Measurements from ENCODE around the gene GAP43. TPM values are rescaled to one million over a fixed set of nuclear protein-coding genes. Genes with fewer than 3 reads are reported as not detected.
"Not testable (repeated sequence)": the region's sequence is repeated elsewhere in the genome, so short reads cannot be mapped to it uniquely, and the experiment has no call there.

Gene GAP43
- polyA plus RNA-seq, 10 donors, result 1.4 to 5.9 (median 3.0) TPM

DNA sequence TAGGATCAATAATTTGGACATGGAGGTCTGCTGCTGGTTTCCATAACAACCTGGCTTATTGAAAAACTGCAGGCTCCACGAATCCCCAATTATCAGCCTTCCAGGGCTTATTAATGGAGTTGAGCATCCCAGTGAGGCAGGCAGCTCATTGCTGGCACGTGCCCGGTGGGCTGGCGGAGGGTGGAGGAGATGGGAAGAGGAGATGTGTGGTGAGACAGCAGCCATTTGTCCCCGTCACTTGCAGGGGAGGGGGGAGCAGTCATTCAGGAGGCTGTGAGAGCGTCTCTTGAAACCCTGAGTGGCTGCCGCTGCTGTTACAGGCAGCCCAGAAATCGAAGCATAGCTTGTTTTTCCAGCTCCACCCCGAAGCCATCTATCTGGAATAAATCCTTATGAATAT is 70.6 kb downstream of the GAP43 start:
- no peak for DNase-seq

GRCh38 chr3:115695090-115695489 is 71.8 kb downstream of the GAP43 start:
- DNase-seq, result no peak

- no peak for DNase-seq
Measured at GRCh38 chr3:115697263-115698053, 74.1 kb downstream of the GAP43 start.

- DNase-seq, result peak in 1 of 3 donors; percentile 22
Measured at GRCh38 chr3:115698851-115699591, 75.7 kb downstream of the GAP43 start.

DNA sequence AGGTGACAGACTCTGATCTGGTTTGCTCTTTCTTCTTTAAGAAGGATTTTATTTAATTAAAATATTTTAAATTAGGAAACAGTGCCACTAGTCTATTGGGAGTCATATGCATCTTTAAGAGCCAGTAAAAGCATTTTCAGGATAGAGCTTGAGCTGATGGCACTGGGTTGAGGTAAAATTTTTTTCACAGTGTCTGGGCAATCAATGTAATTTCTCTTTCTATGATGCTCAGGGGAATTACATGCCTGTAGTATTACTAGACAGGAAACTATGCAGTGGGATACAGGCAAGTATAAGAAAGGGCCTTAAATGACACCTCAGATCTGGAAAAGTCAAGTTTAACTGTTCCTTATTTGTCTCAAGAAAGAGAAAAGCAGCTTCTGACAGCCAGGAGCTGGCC is 76.4 kb downstream of the GAP43 start:
- DNase-seq, result peak in 1 of 3 donors; percentile 53

DNA sequence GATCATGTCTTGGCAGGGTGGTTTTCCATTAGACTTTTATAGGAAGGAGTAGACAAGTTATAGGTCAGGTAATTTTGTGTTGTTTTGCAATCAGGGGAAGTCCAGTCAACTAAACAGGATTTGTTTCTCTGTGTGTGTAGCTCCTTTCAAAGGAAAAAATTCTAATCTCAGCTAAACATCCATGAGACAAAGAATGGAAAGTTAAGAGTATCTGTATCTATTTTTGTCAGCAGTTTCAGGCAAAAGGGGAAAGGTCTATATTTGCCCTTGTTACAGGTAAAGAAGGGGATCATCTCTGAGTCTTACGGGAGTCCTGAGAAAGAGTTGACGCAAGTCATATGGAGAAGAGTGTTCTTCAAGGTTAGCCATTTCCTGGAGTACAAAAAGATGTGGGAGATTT is 79.3 kb downstream of the GAP43 start:
- no peak for DNase-seq

GRCh38 chr3:115704661-115705338 is 81.5 kb downstream of the GAP43 start:
- no peak for DNase-seq

- no peak for DNase-seq
Measured at GRCh38 chr3:115706311-115706829, 83.1 kb downstream of the GAP43 start.

DNA sequence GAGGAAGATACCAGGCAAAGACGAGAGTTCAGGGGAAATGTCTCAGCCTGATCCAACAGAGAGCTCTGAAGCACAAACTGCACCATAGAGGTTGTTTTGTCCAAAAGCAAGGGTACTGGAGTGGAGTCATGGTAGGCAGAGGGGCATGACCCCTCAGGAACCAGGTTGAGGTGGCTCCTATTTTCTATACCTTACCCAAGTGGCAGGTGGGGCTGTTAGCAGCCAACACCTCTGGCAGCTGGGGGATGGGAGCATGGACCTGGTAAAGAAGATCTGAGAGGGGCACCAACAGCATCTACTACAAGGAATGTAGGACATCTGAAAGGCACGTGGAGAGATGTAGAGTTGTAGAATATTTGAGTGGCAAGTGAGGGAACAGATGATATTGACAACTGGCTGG is 85.2 kb downstream of the GAP43 start:
- DNase-seq, result no peak

GRCh38 chr3:115709093-115709492 is 85.8 kb downstream of the GAP43 start:
- no peak for DNase-seq

- DNase-seq, result no peak
Measured at GRCh38 chr3:115709931-115710330, 86.6 kb downstream of the GAP43 start.

- DNase-seq, result no peak
Measured at GRCh38 chr3:115710799-115711198, 87.5 kb downstream of the GAP43 start.

- DNase-seq, result peak in 1 of 3 donors; percentile 18
Measured at GRCh38 chr3:115712871-115713270, 89.6 kb downstream of the GAP43 start.

DNA sequence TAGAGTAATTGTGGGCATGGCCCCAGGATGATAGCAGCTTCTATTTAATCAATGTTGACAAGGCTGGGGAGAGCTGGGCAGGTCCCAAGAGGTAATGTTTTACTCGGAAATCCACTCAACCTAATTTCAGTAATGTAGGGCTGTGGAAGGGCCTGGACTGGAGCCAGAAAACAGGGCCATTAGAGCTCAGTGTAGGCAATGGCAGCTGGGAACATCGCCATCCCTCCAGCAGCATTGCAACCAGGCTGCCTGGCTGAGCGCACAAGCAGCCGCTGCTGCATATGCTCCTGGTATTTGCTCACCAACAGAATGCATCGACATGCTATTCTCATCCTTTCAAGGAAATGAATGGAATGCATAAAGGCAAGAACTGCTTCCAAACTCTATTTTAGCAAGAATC is 90.0 kb downstream of the GAP43 start:
- peak in 2 of 3 donors; percentile 28 to 41 for DNase-seq

GRCh38 chr3:115715241-115715745 is 92.0 kb downstream of the GAP43 start:
- no peak for DNase-seq

GRCh38 chr3:115720983-115721382 is 97.7 kb downstream of the GAP43 start:
- no peak for DNase-seq

DNA sequence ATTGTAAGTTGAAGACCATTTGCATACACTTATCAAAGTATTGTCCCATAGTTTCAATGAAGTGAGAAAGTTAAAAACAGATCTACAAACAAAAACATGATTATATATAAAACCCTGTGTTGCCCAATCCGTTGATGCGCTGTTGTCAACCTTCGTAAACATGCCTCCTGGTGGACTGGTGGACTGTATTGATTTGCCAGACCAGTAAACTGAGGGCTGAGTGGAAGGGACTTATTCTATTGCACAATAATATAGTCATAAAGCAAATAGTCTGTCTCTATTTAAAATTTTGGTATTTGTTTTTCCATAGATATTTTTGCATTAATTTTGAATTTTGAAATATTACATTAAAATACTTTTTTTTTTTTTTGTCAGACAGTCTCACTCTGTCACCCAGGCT is 102.5 kb downstream of the GAP43 start:
- DNase-seq, result no peak

DNA sequence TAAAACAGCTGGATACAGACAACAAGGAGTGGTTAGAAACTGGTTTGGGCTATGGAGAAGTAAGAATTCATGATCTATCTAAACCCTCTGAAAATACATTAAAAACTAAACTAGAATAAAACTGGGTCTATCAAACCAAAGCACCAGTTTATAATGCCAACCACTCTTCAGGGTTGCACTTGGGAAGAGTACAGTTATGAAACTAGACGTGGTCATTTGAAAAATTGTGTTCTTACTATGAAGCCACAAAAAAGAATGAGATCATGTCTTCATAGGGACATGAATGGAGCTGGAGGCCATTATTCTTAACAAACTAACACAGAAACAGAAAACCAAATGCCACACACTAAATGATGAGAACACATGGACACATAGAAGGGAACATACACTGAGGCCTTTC is 103.8 kb downstream of the GAP43 start:
- no peak for DNase-seq

- DNase-seq, result no peak
Measured at GRCh38 chr3:115728013-115728412, 104.7 kb downstream of the GAP43 start.

GRCh38 chr3:115736341-115736740 is 113.0 kb downstream of the GAP43 start:
- DNase-seq, result not testable (repeated sequence)

DNA sequence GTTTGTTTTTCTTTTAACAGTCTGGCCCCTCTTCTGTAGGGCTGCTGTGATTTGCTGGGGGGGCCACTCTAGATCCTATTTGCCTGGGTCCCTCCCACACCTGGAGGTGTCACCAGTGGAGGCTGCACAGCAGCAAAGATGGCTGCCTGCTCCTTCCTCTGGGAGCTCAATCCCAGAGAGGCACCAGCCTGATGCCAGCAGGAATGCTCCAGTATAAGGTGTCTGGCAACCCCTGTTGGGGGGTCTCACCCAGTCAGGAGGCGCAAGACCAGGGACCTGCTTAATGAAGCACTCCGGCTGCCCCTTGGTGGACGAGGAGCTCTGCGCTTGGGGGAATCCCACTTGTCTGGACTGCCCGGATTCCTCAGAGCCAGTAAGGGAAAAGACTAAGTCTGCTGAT is 118.3 kb downstream of the GAP43 start:
- no peak for DNase-seq

DNA sequence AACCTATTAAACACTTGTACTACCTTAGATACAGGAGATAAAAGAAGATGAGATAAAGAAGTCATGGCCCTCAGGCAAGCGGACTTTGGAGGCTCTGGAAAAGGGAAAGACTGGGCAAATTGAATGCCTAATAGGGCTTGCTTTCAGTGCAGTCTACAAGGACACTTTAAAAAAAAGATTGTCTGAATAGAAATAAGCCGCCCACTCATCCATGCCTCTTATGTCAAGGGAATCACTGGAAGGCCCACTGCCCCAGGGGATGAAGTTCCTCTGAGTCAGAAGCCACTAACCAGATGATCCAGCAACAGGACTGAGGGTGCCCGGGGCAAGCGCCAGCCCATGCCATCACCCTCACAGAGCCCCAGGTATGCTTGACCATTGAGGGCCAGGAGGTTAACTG is 121.2 kb downstream of the GAP43 start:
- DNase-seq, result not testable (repeated sequence)
